T-helper 22 cell (primary cell): Measurements from ENCODE around the gene ASB6.
"Not testable (repeated sequence)": the region's sequence is repeated elsewhere in the genome, so short reads cannot be mapped to it uniquely, and the experiment has no call there.

Experiments used
- DNase-seq: peaks from one replicate; pipeline ENCODE4 v3.0.0-alpha.2; 2020; ENCODE audit warnings: low read depth

The ASB6 gene

GRCh38 chr9:129667378-129667777 lies 25.4 kb upstream of the ASB6 start:
- no peak for DNase-seq

- no peak for DNase-seq
Observed at GRCh38 chr9:129666575-129666974, 24.6 kb upstream of the ASB6 start.

GRCh38 chr9:129665814-129666520 lies 24.0 kb upstream of the ASB6 start:
- no peak for DNase-seq

- DNase-seq = no peak
Observed at GRCh38 chr9:129665389-129665775, 23.4 kb upstream of the ASB6 start, which contains the start of gene PRRX2. PRRX2 (plus strand) TSS chr9:129665647; CDS start chr9:129665868, 221 bp downstream.

GRCh38 chr9:129664746-129665388 lies 22.9 kb upstream of the ASB6 start:
- DNase-seq = no peak

GRCh38 chr9:129662239-129662638 lies 20.3 kb upstream of the ASB6 start:
- DNase-seq = not testable (repeated sequence)

GRCh38 chr9:129661029-129661428 lies 19.1 kb upstream of the ASB6 start:
- DNase-seq = no peak

- DNase-seq = no peak
Observed at GRCh38 chr9:129656795-129657390, 14.9 kb upstream of the ASB6 start.

- DNase-seq = no peak
Observed at GRCh38 chr9:129655696-129656095, 13.7 kb upstream of the ASB6 start.

GRCh38 chr9:129655154-129655553 lies 13.2 kb upstream of the ASB6 start:
- DNase-seq = no peak

GRCh38 chr9:129654554-129655040 lies 12.6 kb upstream of the ASB6 start:
- no peak for DNase-seq

- DNase-seq = no peak
Observed at GRCh38 chr9:129653823-129654553, 12.0 kb upstream of the ASB6 start.

- no peak for DNase-seq
Observed at GRCh38 chr9:129650680-129651235, 8.8 kb upstream of the ASB6 start.

GRCh38 chr9:129649726-129650679 lies 8.1 kb upstream of the ASB6 start:
- no peak for DNase-seq

- no peak for DNase-seq
Observed at GRCh38 chr9:129648764-129649115, 6.8 kb upstream of the ASB6 start.

- no peak for DNase-seq
Observed at GRCh38 chr9:129648092-129648763, 6.3 kb upstream of the ASB6 start.

GRCh38 chr9:129647635-129648034 lies 5.7 kb upstream of the ASB6 start:
- no peak for DNase-seq

GRCh38 chr9:129646654-129647053 lies 4.7 kb upstream of the ASB6 start:
- no peak for DNase-seq

GRCh38 chr9:129646252-129646651 lies 4.3 kb upstream of the ASB6 start:
- DNase-seq = no peak

GRCh38 chr9:129644902-129645301 lies 3.0 kb upstream of the ASB6 start:
- DNase-seq = no peak

GRCh38 chr9:129644365-129644764 lies 2.4 kb upstream of the ASB6 start:
- DNase-seq = no peak
